Measurements from ENCODE around the gene MAN2B2. TPM values are rescaled to one million over a fixed set of nuclear protein-coding genes. Genes with fewer than 3 reads are reported as not detected.

The MAN2B2 gene
- total RNA-seq, 1 experiment from 2014 or later: 27.8 TPM

DNA sequence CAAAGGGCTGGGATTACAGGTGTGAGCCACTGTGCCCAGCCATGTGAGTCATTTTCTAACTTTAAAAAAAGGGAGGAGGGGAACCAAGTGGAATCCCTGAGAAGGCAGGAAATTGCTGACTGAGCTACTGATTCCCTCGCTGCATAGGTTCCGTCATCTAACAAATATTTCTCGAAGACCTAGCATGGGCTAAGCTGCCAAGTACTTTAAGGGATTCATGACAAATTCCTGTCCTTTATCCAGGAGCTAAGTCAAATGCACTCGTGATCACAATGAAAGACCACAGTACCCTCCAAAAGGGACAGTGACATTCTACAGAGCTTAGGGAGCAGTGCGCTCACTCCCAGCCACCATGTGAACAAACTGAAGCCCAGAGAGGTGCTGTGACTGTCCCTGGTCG, 33.2 kb upstream of the MAN2B2 start:
- H3K79me2 ChIP-seq (ENCODE audit: low read depth): no peaks in the 10 kb centered on the region
- intact Hi-C loops (cut with micrococcal nuclease; ENCODE audit: unreplicated experiment): loop anchor here (10.0 kb wide), 1 partner anchor 643 kb away; no protein-coding TSS in a partner anchor
- H3F3A ChIP-seq (ENCODE audit: insufficient read depth, low read depth): no peaks in the 10 kb centered on the region
- H3K4me1 ChIP-seq (replicated peaks; ENCODE audit: insufficient read depth): no peaks in the 10 kb centered on the region
- H3K27me3 ChIP-seq (ENCODE audit: insufficient read depth, low read depth): no peaks in the 10 kb centered on the region
- TF ChIP-seq EZH2 (IDR thresholded peaks at IDR 0.05; ENCODE audit: low read depth): no peak
- TF ChIP-seq, protein P1, sequence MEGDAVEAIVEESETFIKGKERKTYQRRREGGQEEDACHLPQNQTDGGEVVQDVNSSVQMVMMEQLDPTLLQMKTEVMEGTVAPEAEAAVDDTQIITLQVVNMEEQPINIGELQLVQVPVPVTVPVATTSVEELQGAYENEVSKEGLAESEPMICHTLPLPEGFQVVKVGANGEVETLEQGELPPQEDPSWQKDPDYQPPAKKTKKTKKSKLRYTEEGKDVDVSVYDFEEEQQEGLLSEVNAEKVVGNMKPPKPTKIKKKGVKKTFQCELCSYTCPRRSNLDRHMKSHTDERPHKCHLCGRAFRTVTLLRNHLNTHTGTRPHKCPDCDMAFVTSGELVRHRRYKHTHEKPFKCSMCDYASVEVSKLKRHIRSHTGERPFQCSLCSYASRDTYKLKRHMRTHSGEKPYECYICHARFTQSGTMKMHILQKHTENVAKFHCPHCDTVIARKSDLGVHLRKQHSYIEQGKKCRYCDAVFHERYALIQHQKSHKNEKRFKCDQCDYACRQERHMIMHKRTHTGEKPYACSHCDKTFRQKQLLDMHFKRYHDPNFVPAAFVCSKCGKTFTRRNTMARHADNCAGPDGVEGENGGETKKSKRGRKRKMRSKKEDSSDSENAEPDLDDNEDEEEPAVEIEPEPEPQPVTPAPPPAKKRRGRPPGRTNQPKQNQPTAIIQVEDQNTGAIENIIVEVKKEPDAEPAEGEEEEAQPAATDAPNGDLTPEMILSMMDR (conservative IDR thresholded peaks at IDR 0.05): no peak
- H2AFZ ChIP-seq: no peak overlapping the region
- ChIA-PET CTCF (no interaction called here), POLR2A (ENCODE audit: unreplicated experiment) (no interaction called here)
- H3K36me3 ChIP-seq (ENCODE audit: low read depth): no peaks in the 10 kb centered on the region
- no TSS peak for BruUV-seq (replicated peaks)
- DNase-seq: peak in 1 of 2 experiments; percentile 59
- H3K9me2 ChIP-seq (ENCODE audit: insufficient read depth): no peaks in the 10 kb centered on the region
- no peaks in the 10 kb centered on the region for H4K20me1 ChIP-seq (ENCODE audit: insufficient read depth)
- no peak overlapping the region for H3K4me2 ChIP-seq
- H3K27ac ChIP-seq: no peak overlapping the region
- no peaks in the 10 kb centered on the region for H3K9me3 ChIP-seq (ENCODE audit: insufficient read depth, low read depth)
- H3K4me3 ChIP-seq: no peak overlapping the region

DNA sequence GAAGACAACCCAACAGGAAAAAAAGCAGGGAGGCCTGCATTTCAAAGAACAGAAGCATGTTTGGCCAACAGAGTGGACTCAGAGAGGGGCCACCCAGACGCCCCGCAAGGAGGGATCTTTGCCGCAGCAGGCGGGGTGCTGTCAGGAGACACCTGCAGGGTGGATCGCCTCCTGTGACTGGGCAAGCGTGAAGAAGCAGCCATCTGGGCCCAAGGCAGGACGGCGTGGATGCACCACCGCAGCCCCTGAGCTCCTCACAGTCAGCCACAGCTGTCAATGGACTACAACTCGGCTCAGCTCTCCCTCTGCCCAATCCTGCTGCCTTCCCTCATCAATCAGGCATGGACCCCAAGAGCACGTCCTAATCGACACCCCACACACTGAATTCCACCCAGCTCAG, 32.0 kb upstream of the MAN2B2 start:
- H3K27me3 ChIP-seq (ENCODE audit: insufficient read depth, low read depth): no peaks in the 10 kb centered on the region
- TF ChIP-seq EZH2 (IDR thresholded peaks at IDR 0.05; ENCODE audit: low read depth): no peak
- TF ChIP-seq, protein P1 (conservative IDR thresholded peaks at IDR 0.05): no peak
- BruUV-seq (replicated peaks): no TSS peak
- ChIA-PET CTCF (interaction anchor here (0.6 kb wide), 1 partner anchor 51 kb away, joined by 3 read pairs; no protein-coding TSS in a partner anchor), POLR2A (ENCODE audit: unreplicated experiment) (interaction anchor here (0.6 kb wide), 2 partner anchors 104 to 190 kb away, joined by 5 read pairs; no protein-coding TSS in a partner anchor)
- no peaks in the 10 kb centered on the region for H3K79me2 ChIP-seq (ENCODE audit: low read depth)
- no peaks in the 10 kb centered on the region for H3F3A ChIP-seq (ENCODE audit: insufficient read depth, low read depth)
- no peaks in the 10 kb centered on the region for H4K20me1 ChIP-seq (ENCODE audit: insufficient read depth)
- H3K4me2 ChIP-seq: no peak overlapping the region
- no peaks in the 10 kb centered on the region for H3K9me3 ChIP-seq (ENCODE audit: insufficient read depth, low read depth)
- H3K4me1 ChIP-seq (replicated peaks; ENCODE audit: insufficient read depth): no peaks in the 10 kb centered on the region
- H3K4me3 ChIP-seq: no peak overlapping the region
- no peak overlapping the region for H2AFZ ChIP-seq
- intact Hi-C loops (cut with micrococcal nuclease; ENCODE audit: unreplicated experiment): loop anchor here (10.0 kb wide), 1 partner anchor 642 kb away; no protein-coding TSS in a partner anchor
- no peaks in the 10 kb centered on the region for H3K36me3 ChIP-seq (ENCODE audit: low read depth)
- H3K27ac ChIP-seq: no peak overlapping the region
- no peaks in the 10 kb centered on the region for H3K9me2 ChIP-seq (ENCODE audit: insufficient read depth)
- DNase-seq: no peak

DNA sequence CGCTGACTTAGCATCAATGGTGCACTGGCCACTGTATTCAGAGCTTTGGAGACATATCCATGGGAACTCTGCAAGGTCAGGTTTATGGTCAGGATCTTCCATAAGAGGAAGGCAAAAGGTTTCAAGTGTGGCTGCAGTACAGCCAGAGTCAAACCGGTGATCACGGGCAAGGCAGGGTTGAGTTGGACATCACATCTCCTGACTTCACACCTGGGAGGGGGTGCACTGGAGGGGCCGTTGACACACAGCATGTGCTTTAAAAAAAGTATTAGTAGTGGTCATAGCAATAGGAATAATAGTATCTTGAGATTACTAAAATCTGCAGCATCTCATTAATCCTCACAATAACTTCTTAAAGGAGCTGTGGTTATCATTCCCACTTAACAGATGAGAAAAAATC, 28.9 kb upstream of the MAN2B2 start:
- BruUV-seq (replicated peaks): no TSS peak
- TF ChIP-seq, protein P1 (conservative IDR thresholded peaks at IDR 0.05): no peak
- no peak for TF ChIP-seq EZH2 (IDR thresholded peaks at IDR 0.05; ENCODE audit: low read depth)
- ChIA-PET POLR2A (ENCODE audit: unreplicated experiment) (no interaction called here), CTCF (interaction anchor here (0.7 kb wide), 2 partner anchors 16 to 53 kb away, joined by 3 to 10 read pairs; no protein-coding TSS in a partner anchor)
- no peak for DNase-seq
- no peak overlapping the region for H3K4me3 ChIP-seq
- intact Hi-C loops (cut with micrococcal nuclease; ENCODE audit: unreplicated experiment): loop anchor here (1.0 to 10.0 kb wide), 6 partner anchors 74 to 639 kb away; partner anchors contain the start of genes MRFAP1 and PPP2R2C
- no peaks in the 10 kb centered on the region for H4K20me1 ChIP-seq (ENCODE audit: insufficient read depth)
- no peak overlapping the region for H3K27ac ChIP-seq
- no peaks in the 10 kb centered on the region for H3K9me2 ChIP-seq (ENCODE audit: insufficient read depth)
- H3F3A ChIP-seq (ENCODE audit: insufficient read depth, low read depth): no peaks in the 10 kb centered on the region
- no peaks in the 10 kb centered on the region for H3K27me3 ChIP-seq (ENCODE audit: insufficient read depth, low read depth)
- H3K4me2 ChIP-seq: no peak overlapping the region
- H3K4me1 ChIP-seq (replicated peaks; ENCODE audit: insufficient read depth): no peaks in the 10 kb centered on the region
- H2AFZ ChIP-seq: no peak overlapping the region
- H3K79me2 ChIP-seq (ENCODE audit: low read depth): no peaks in the 10 kb centered on the region
- H3K36me3 ChIP-seq (ENCODE audit: low read depth): no peaks in the 10 kb centered on the region
- H3K9me3 ChIP-seq (ENCODE audit: insufficient read depth, low read depth): no peaks in the 10 kb centered on the region

All from PC-9 (cell line).